Endothelial cell (in vitro differentiated cells): Measurements from ENCODE around the gene SURF1. TPM values are rescaled to one million over a fixed set of nuclear protein-coding genes. Genes with fewer than 3 reads are reported as not detected.

Experiments used
- DNase-seq: peaks from one replicate; pipeline ENCODE4 v3.0.0; 2021; ENCODE audit warnings: low spot score
- H3K27ac Mint-ChIP-seq: one replicate; pipeline ENCODE4 v1.8.0; 2021; ENCODE audit warnings: mixed read lengths, inconsistent platforms; ENCODE audit not compliant: unreplicated experiment
- H3K27me3 Mint-ChIP-seq: one replicate; pipeline ENCODE4 v1.8.0; 2021; ENCODE audit warnings: mild to moderate bottlenecking, moderate library complexity, mixed read lengths, inconsistent platforms; ENCODE audit not compliant: unreplicated experiment
- H3K36me3 Mint-ChIP-seq: one replicate; pipeline ENCODE4 v1.8.0; 2021; ENCODE audit warnings: mild to moderate bottlenecking, low read depth, mixed read lengths, inconsistent platforms; ENCODE audit not compliant: unreplicated experiment
- H3K4me1 Mint-ChIP-seq: one replicate; pipeline ENCODE4 v1.8.0; 2021; ENCODE audit warnings: mild to moderate bottlenecking, mixed read lengths, inconsistent platforms; ENCODE audit not compliant: unreplicated experiment
- H3K4me3 Mint-ChIP-seq: one replicate; pipeline ENCODE4 v1.8.0; 2021; ENCODE audit warnings: mild to moderate bottlenecking, mixed read lengths, inconsistent platforms; ENCODE audit not compliant: unreplicated experiment
- H3K9me3 Mint-ChIP-seq: one replicate; pipeline ENCODE4 v1.8.0; 2021; ENCODE audit warnings: mixed read lengths, inconsistent platforms; ENCODE audit not compliant: unreplicated experiment
- total RNA-seq: library from RNA; stranded (reverse); fragmentation: NEBNext Ultra II Directional; extraction: Animal tissue kit (Norgen Biotek cat#: 25700); gene quantifications from one replicate; pipeline ENCODE4 v1.2.1, GENCODE V29; 2021; ENCODE audit not compliant: unreplicated experiment
- TF ChIP-seq, protein P1 (sequence below): fragments of 200-600 bp; sonication (generic); IDR thresholded peaks from one replicate; pipeline ENCODE4 v1.5.0; 2021; ENCODE audit warnings: antibody characterized with exemption; ENCODE audit not compliant: unreplicated experiment

The SURF1 gene
- total RNA-seq, 1 donor from 2014 or later, result 36.2 TPM

DNA sequence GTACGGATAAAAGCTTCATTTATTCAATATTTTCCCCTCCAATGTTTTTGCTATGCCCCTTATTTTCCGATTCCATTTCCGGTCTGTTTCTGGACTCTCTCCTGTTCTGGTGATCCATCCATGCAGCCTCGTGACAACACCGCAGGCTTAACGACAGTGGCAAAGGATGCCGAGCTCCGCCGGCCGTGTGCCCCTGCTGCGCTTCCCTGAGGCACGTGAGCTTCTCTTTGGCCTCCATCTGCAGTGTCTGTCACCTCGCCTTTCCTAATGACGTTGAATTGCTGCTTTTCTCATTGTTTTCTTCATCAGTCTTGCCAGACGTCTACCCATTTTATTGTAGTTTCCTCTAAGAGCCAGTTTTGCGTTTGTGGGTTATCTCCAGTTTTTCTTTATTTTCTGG is 49.0 kb downstream of the SURF1 start:
- Mint-ChIP-seq H3K36me3 (no peaks in the 10 kb centered on the region), H3K4me1 (no peaks in the 10 kb centered on the region), H3K4me3 (no peak overlapping the region), H3K9me3 (peaks cover 5% of the 10 kb centered on the region), H3K27me3 (peaks cover 2% of the 10 kb centered on the region), H3K27ac (no peak overlapping the region)
- no peak for DNase-seq
- TF ChIP-seq, protein P1, sequence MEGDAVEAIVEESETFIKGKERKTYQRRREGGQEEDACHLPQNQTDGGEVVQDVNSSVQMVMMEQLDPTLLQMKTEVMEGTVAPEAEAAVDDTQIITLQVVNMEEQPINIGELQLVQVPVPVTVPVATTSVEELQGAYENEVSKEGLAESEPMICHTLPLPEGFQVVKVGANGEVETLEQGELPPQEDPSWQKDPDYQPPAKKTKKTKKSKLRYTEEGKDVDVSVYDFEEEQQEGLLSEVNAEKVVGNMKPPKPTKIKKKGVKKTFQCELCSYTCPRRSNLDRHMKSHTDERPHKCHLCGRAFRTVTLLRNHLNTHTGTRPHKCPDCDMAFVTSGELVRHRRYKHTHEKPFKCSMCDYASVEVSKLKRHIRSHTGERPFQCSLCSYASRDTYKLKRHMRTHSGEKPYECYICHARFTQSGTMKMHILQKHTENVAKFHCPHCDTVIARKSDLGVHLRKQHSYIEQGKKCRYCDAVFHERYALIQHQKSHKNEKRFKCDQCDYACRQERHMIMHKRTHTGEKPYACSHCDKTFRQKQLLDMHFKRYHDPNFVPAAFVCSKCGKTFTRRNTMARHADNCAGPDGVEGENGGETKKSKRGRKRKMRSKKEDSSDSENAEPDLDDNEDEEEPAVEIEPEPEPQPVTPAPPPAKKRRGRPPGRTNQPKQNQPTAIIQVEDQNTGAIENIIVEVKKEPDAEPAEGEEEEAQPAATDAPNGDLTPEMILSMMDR, result no peak

DNA sequence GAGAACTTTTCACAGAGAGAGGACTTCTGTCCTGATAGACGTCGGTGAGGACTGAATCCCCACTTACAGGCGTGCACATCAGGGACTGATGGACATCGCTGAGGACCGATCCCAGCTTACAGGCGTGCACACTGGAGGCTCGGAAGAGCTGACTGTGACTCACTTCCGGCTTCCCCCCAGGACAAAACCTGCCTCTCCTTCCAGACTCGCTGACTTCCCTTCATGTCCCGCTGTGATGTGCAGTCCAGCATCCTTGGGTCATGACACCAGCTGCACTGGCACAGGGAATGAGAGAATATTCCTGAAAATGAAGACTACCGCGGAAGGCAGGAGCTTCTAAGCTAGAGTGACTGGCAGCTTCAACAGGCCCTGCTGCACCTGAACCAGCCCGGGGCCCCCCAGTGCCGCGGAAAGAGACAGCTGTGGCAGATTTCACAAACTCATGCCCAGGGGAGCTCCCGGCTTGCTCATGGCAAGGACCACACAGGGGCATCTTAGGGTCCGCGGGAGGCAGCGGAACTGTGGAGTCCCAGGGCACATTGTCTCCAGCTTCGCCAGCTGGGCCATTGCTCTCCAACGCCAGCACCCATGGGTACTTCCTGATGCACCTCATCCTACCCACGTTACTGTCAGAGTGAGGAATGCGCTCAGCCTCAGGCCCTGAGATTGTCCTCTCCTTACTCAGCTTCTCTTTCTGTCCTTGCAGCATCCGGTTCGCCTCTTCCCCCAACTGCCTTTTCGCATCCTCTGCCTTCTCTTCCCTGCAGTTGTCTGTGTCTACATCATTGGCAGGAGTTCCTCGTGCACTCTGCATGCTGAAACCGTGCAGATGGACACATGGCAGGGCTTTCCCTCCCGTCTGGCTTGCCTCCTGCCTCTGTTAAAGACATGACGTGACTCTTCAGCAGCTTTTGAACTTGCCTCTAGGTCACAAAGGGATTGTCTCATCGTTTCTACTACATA is 49.8 kb downstream of the SURF1 start:
- Mint-ChIP-seq H3K27me3 (peaks cover 2% of the 10 kb centered on the region), H3K36me3 (no peaks in the 10 kb centered on the region)

GRCh38 chr9:133305731-133306130 is 50.6 kb downstream of the SURF1 start:
- peaks cover 3% of the 10 kb centered on the region for H3K27me3 Mint-ChIP-seq
- no peaks in the 10 kb centered on the region for H3K36me3 Mint-ChIP-seq

More for the DNA sequence above, 49.8 kb downstream of the SURF1 start:
- DNase-seq, result no peak
- Mint-ChIP-seq H3K27ac (no peak overlapping the region), H3K9me3 (peaks cover 5% of the 10 kb centered on the region), H3K4me1 (no peaks in the 10 kb centered on the region), H3K4me3 (no peak overlapping the region)
- TF ChIP-seq, protein P1, result no peak

DNA sequence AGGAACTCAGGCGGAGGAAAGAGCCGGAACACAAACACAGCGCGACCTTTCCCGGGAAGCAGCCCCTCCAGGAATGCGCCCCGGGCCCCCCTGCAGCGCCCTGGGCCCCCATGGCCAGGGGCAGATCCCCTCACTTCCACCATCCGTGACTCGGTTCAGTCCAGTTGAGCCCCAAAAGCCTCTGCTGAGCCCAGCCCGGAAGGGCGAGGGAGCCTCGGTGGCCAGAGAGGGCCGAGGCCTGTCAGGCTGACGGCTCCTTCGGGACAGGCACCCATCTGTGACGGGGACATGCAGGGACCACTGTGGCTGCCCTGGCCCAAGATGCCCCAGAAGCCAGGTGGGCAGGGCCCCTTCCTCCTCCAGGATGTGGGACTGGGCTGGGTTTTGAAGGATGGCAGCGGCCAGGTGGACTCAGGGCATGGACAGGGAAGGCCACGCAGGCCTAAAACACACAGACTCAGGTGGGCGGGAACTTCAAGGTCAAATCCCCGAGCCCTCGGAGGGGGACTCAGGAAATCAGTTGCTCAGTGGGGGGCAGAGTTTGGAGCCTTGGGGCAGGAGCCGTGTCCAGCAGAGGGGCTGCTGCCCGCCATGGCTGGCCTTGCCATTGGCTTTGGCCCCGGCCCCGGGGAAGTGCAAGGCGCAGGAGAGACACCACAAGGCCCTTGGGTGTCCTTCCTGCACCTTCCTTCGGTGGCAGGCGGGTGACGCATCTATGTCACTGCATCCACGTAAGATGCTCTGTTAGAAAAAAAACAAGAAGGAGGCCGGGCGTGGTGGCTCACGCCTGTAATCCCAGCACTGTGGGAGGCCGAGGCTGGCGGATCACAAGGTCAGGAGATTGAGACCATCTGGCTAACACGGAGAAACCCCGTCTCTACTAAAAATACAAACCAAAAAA is 51.6 kb downstream of the SURF1 start:
- H3K4me3 Mint-ChIP-seq, result no peak overlapping the region
- no peak overlapping the region for H3K27ac Mint-ChIP-seq
- H3K27me3 Mint-ChIP-seq, result peaks cover 3% of the 10 kb centered on the region
- no peaks in the 10 kb centered on the region for H3K4me1 Mint-ChIP-seq
- H3K36me3 Mint-ChIP-seq, result no peaks in the 10 kb centered on the region
- DNase-seq, result no peak
- H3K9me3 Mint-ChIP-seq, result peaks cover 2% of the 10 kb centered on the region
- TF ChIP-seq, protein P1, result no peak

More at GRCh38 chr9:133305731-133306130, 50.6 kb downstream of the SURF1 start:
- TF ChIP-seq, protein P1, result no peak
- Mint-ChIP-seq H3K27ac (no peak overlapping the region), H3K4me3 (no peak overlapping the region), H3K9me3 (peaks cover 5% of the 10 kb centered on the region), H3K4me1 (no peaks in the 10 kb centered on the region)
- no peak for DNase-seq
